HCT116 (cell line): Measurements from ENCODE around the gene LRRC71. TPM values are rescaled to one million over a fixed set of nuclear protein-coding genes. Genes with fewer than 3 reads are reported as not detected.

ENCODE experiments used
- ATAC-seq: fragments of 200-7000 bp; cut with Tn5 transposase; 2 replicates; pipeline ENCODE4 v1.9.1; 2020; ENCODE audit warnings: mild to moderate bottlenecking, moderate library complexity
- BruUV-seq: library from RNA; stranded (reverse); fragments of 400-500 nt; replicated peaks from 2 replicates; lab custom pipeline; 2021; lab: Mats Ljungman, UMichigan
- CTCF ChIA-PET: fragments of 300-600 bp; sonication (Branson Sonifier 250); formaldehyde crosslinking; loops from one replicate; lab custom pipeline; 2021; ENCODE audit warnings: antibody characterized with exemption; lab: Charles Lee
- POLR2A ChIA-PET: fragments of 300-600, 350-600 bp; sonication (Branson Sonifier 250); formaldehyde crosslinking; loops from one replicate; lab custom pipeline; 2021; ENCODE audit warnings: antibody characterized with exemption; lab: Charles Lee
- RAD21 ChIA-PET, 2 experiments: fragments of 300-600 bp; sonication (Branson Sonifier 250); formaldehyde crosslinking; loops; one replicate each; lab custom pipeline; 2023; ENCODE audit warnings: low total read pairs in 2 of 2; ENCODE audit not compliant: uncharacterized antibody in 2 of 2, unreplicated experiment in 2 of 2, low non-redundant PET in 1 of 2; lab: Charles Lee
- DNase-seq: peaks from one replicate; pipeline ENCODE4 v3.0.0-alpha.2; 2010; ENCODE audit warnings: low read depth, low spot score
- H2AFZ ChIP-seq: fragments of 200-600 bp; shearing (Covaris generic), sonication (generic); 2 replicates; pipeline ENCODE4 v1.6.1; 2017; ENCODE audit warnings: low read depth, mixed run types, mixed read lengths, antibody characterized with exemption, low read length; ENCODE audit not compliant: poor library complexity, severe bottlenecking
- H3K27ac ChIP-seq: 2 replicates; pipeline ENCODE4 v1.5.1; 2012; ENCODE audit warnings: low read depth, low read length
- H3K27me3 ChIP-seq: fragments of 200-600 bp; sonication (generic); 2 replicates; pipeline ENCODE4 v1.6.1; 2016; ENCODE audit warnings: mixed run types, low read length, mixed read lengths; ENCODE audit not compliant: insufficient read depth
- H3K36me3 ChIP-seq, 2 experiments: fragments of 200-500 bp in 1 of 2; fragments of 200-600 bp in 1 of 2; sonication (Bioruptor generic) in 1 of 2; sonication (generic) in 1 of 2; 2 replicates each; pipeline versions ENCODE4 v1.5.1 to v1.6.1; 2014 to 2016; ENCODE audit warnings: low read length in 2 of 2, inconsistent platforms in 1 of 2, mixed read lengths in 1 of 2, mixed run types in 1 of 2; ENCODE audit not compliant: insufficient read depth in 2 of 2, control insufficient read depth in 1 of 2
- H3K4me1 ChIP-seq, 2 experiments: fragments of 200-600 bp in 1 of 2; sonication (generic) in 1 of 2; 2 replicates each; pipeline versions ENCODE4 v1.5.1 to v1.6.1; 2012 to 2017; ENCODE audit warnings: low read length in 2 of 2, inconsistent platforms in 1 of 2, mild to moderate bottlenecking in 1 of 2, mixed read lengths in 1 of 2, mixed run types in 1 of 2, moderate library complexity in 1 of 2; ENCODE audit not compliant: insufficient read depth in 2 of 2, control insufficient read depth in 1 of 2
- H3K4me2 ChIP-seq: fragments of 200-600 bp; sonication (generic); 2 replicates; pipeline ENCODE4 v1.6.1; 2017; ENCODE audit warnings: mixed run types, low read length, mixed read lengths
- H3K4me3 ChIP-seq, 2 experiments: fragments of 200-600 bp in 1 of 2; sonication (generic) in 1 of 2; replicated peaks in 1 of 2; 2 replicates each; pipeline ENCODE4 v1.5.1; 2011 to 2016; ENCODE audit warnings: low read length in 2 of 2, control low read depth in 1 of 2, low read depth in 1 of 2, mild to moderate bottlenecking in 1 of 2, mixed read lengths in 1 of 2, mixed run types in 1 of 2
- H3K79me2 ChIP-seq: fragments of 200-600 bp; sonication (generic); 2 replicates; pipeline ENCODE4 v1.6.1; 2017; ENCODE audit warnings: mild to moderate bottlenecking, mixed run types, low read length, moderate library complexity, mixed read lengths; ENCODE audit not compliant: insufficient read depth
- H3K9ac ChIP-seq: fragments of 200-600 bp; sonication (generic); 2 replicates; pipeline ENCODE4 v1.6.1; 2016; ENCODE audit warnings: low read length, mixed read lengths
- H3K9me2 ChIP-seq: fragments of 200-600 bp; sonication (generic), shearing (Covaris generic); 2 replicates; pipeline ENCODE4 v1.6.1; 2017; ENCODE audit warnings: mixed run types, mild to moderate bottlenecking, moderate library complexity; ENCODE audit not compliant: insufficient read depth
- H3K9me3 ChIP-seq, 2 experiments: fragments of 200-500 bp in 1 of 2; fragments of 200-600 bp in 1 of 2; sonication (Bioruptor generic) in 1 of 2; sonication (generic) in 1 of 2; 2 replicates each; pipeline ENCODE4 v1.6.1; 2014 to 2017; ENCODE audit warnings: low read length in 2 of 2, mixed read lengths in 2 of 2, inconsistent platforms in 1 of 2, low read depth in 1 of 2, mild to moderate bottlenecking in 1 of 2, mixed run types in 1 of 2, moderate library complexity in 1 of 2; ENCODE audit not compliant: control insufficient read depth in 1 of 2, insufficient read depth in 1 of 2
- H4K20me1 ChIP-seq: fragments of 200-600 bp; sonication (generic), shearing (Covaris generic); 2 replicates; pipeline ENCODE4 v1.6.1; 2017; ENCODE audit warnings: mixed run types, mild to moderate bottlenecking, moderate library complexity; ENCODE audit not compliant: insufficient read depth
- ATF3 ChIP-seq: IDR thresholded peaks from 2 replicates; pipeline ENCODE4 v1.6.1; 2012
- CEBPB ChIP-seq: IDR thresholded peaks from 2 replicates; pipeline ENCODE4 v1.6.1; 2012; ENCODE audit warnings: low read depth
- EZH2 ChIP-seq: fragments of 200-600 bp; sonication (generic); IDR thresholded peaks from 2 replicates; pipeline ENCODE4 v1.6.1; 2017; ENCODE audit warnings: antibody characterized with exemption, mixed run types
- FOSL1 ChIP-seq: IDR thresholded peaks from 2 replicates; pipeline ENCODE4 v1.6.1; 2012; ENCODE audit warnings: low read depth
- POLR2A ChIP-seq: IDR thresholded peaks from 2 replicates; pipeline ENCODE4 v1.7.0; 2011; ENCODE audit warnings: borderline replicate concordance; ENCODE audit not compliant: insufficient read depth, insufficient read length; ENCODE audit errors: extremely low read depth
- RAD21 ChIP-seq: IDR thresholded peaks from 2 replicates; pipeline ENCODE4 v1.6.1; 2012; ENCODE audit warnings: low read depth, mild to moderate bottlenecking
- REST ChIP-seq: IDR thresholded peaks from 2 replicates; pipeline ENCODE4 v1.6.1; 2012; ENCODE audit warnings: low read depth
- SP1 ChIP-seq: IDR thresholded peaks from 2 replicates; pipeline ENCODE4 v1.6.1; 2012; ENCODE audit warnings: low read depth
- intact Hi-C: fragments of 100-400 bp; cut with micrococcal nuclease; formaldehyde crosslinking; loops from 2 replicates; pipeline ENCODE4 v1.10.0; 2022
- total RNA-seq: library from RNA; stranded (reverse); gene quantifications from one replicate; pipeline ENCODE4 v1.2.1, GENCODE V29; 2021; ENCODE audit not compliant: unreplicated experiment
- TF ChIP-seq, protein P1 (sequence below): IDR thresholded peaks from 2 replicates; pipeline ENCODE4 v1.6.1; 2011; ENCODE audit warnings: mild to moderate bottlenecking, low read length, moderate library complexity; ENCODE audit not compliant: insufficient replicate concordance; ENCODE audit errors: extremely low read depth

LRRC71 gene
- total RNA-seq, 1 experiment from 2014 or later = not detected

GRCh38 chr1:156933136-156933535 lies 12.7 kb downstream of the LRRC71 start:
- no peaks in the 10 kb centered on the region for H3K79me2 ChIP-seq
- no peak overlapping the region for H3K9ac ChIP-seq
- ATAC-seq (no peak), DNase-seq (no peak)
- H3K4me3 ChIP-seq = no peak overlapping the region
- H4K20me1 ChIP-seq = no peaks in the 10 kb centered on the region
- TSS peak; percentile 24 for BruUV-seq
- ChIA-PET POLR2A (no interaction called here), RAD21 (interaction anchor here in 1 of 2 experiments (0.7 kb wide), 1 partner anchor 17 kb away, joined by 6 read pairs; no protein-coding TSS in a partner anchor), CTCF (no interaction called here)
- no peak overlapping the region for H3K4me2 ChIP-seq
- no peaks in the 10 kb centered on the region for H3K27me3 ChIP-seq
- intact Hi-C loops = no loop called here
- H2AFZ ChIP-seq = no peak overlapping the region
- 0 out of 4 replicates have a peak, but pooled peaks cover 0 to under 1% of the 10 kb centered on the region in 2 experiments for H3K4me1 ChIP-seq
- TF ChIP-seq CEBPB = no peak
- TF ChIP-seq REST = no peak
- H3K27ac ChIP-seq = no peak overlapping the region
- H3K9me3 ChIP-seq = no peaks in the 10 kb centered on the region
- H3K36me3 ChIP-seq = no peaks in the 10 kb centered on the region; a peak in 2 of 4 replicates
- no peaks in the 10 kb centered on the region for H3K9me2 ChIP-seq

DNA sequence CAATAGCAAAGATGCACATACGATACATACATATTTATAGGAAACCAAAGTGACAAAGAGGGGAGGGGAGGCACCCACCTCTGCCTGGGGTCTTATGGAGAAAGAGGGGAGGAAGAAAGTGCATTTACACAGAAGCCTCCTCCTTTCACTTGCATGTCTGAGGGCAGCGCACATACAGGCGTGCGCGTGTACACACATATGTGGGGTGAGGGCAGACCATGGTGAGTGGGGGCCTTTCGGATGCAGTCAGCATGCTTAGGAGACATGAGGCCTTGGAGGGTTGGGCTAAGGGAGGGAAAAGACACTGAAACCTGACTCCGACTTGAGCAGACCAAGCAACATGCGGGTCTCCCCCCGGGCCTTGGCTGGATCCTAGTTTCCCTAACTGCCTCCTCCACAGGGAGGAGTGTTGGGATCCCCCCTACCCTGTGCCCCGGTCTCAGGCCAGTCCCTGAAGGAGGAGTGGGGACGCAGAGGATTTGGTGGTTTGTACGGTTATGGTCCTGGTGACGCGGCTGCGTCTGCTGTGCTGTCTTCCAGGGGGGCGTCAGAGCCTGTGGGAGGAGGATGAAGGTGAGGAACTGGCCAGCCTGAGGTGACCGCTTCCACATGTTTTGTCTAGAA lies 15.2 kb downstream of the LRRC71 start:
- H3K79me2 ChIP-seq = no peaks in the 10 kb centered on the region
- H2AFZ ChIP-seq = no peak overlapping the region
- H4K20me1 ChIP-seq = no peaks in the 10 kb centered on the region
- no peaks in the 10 kb centered on the region for H3K9me2 ChIP-seq
- H3K4me2 ChIP-seq = no peak overlapping the region
- no peaks in the 10 kb centered on the region for H3K9me3 ChIP-seq
- DNase-seq (no peak), ATAC-seq (no peak)
- no peaks in the 10 kb centered on the region for H3K27me3 ChIP-seq
- no peak overlapping the region for H3K27ac ChIP-seq
- peaks cover 0 to 3% of the 10 kb centered on the region in 2 experiments; a peak in 3 of 4 replicates for H3K36me3 ChIP-seq
- no peak overlapping the region for H3K9ac ChIP-seq
- BruUV-seq = no TSS peak
- H3K4me1 ChIP-seq = no peaks in the 10 kb centered on the region
- POLR2A ChIA-PET = no interaction called here
- RAD21 ChIA-PET = no interaction called here
- intact Hi-C loops = no loop called here
- H3K4me3 ChIP-seq = no peak overlapping the region
- CTCF ChIA-PET = interaction anchor here (1.8 kb wide), 1 partner anchor 8 kb away, joined by 4 read pairs; no protein-coding TSS in a partner anchor
- TF ChIP-seq, protein P1, sequence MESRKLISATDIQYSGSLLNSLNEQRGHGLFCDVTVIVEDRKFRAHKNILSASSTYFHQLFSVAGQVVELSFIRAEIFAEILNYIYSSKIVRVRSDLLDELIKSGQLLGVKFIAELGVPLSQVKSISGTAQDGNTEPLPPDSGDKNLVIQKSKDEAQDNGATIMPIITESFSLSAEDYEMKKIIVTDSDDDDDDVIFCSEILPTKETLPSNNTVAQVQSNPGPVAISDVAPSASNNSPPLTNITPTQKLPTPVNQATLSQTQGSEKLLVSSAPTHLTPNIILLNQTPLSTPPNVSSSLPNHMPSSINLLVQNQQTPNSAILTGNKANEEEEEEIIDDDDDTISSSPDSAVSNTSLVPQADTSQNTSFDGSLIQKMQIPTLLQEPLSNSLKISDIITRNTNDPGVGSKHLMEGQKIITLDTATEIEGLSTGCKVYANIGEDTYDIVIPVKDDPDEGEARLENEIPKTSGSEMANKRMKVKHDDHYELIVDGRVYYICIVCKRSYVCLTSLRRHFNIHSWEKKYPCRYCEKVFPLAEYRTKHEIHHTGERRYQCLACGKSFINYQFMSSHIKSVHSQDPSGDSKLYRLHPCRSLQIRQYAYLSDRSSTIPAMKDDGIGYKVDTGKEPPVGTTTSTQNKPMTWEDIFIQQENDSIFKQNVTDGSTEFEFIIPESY = no peak
- TF ChIP-seq SP1 = no peak
- TF ChIP-seq RAD21 = no peak
- TF ChIP-seq ATF3 = no peak
- TF ChIP-seq EZH2 = no peak
- no peak for TF ChIP-seq POLR2A
- no peak for TF ChIP-seq FOSL1
- TF ChIP-seq REST = no peak
